Stimulated activated CD8-positive, alpha-beta memory T cell treated with anti-CD3 and anti-CD28 coated beads, Interleukin-2, amount 100 ng/mL, for 48 hours (primary cell): ENCODE data around the gene CD248.
A peak's percentile ranks its signal among the peaks of the same experiment; 100 is the strongest.
"Not testable (repeated sequence)": the region's sequence is repeated elsewhere in the genome, so short reads cannot be mapped to it uniquely, and the experiment has no call there.

Experiments
- DNase-seq, 2 donors: peaks; one replicate each; pipeline ENCODE4 v3.0.0-alpha.2; 2020; ENCODE audit warnings: low read depth in 2 of 2

CD248 gene

GRCh38 chr11:66316849-66317251, at the start of gene CD248:
Gene CD248 (minus strand): TSS chr11:66317044. CDS start chr11:66317027, 17 bp downstream.
- no peak for DNase-seq

GRCh38 chr11:66365711-66366619, 49.1 kb upstream of the CD248 start:
- no peak for DNase-seq

DNA sequence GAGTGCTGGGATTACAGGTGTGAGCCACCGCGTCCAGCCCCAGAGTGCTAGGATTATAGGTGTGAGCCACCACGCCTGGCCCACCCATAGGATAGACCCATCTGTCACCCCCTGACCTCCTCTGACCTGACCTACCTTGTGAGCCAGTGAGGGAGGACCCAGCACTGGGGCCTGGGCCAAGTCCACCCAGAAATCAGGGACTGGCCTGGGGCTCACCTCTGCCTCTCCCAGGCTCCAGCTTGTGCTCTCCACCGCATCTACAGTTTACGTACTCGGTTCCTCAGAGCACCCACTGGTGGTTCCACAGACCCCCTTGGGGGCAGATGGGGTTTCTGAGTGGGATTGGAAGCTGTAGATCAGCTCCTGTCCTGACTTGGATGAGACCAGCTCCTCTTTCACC, 48.3 kb upstream of the CD248 start:
- no peak for DNase-seq

DNA sequence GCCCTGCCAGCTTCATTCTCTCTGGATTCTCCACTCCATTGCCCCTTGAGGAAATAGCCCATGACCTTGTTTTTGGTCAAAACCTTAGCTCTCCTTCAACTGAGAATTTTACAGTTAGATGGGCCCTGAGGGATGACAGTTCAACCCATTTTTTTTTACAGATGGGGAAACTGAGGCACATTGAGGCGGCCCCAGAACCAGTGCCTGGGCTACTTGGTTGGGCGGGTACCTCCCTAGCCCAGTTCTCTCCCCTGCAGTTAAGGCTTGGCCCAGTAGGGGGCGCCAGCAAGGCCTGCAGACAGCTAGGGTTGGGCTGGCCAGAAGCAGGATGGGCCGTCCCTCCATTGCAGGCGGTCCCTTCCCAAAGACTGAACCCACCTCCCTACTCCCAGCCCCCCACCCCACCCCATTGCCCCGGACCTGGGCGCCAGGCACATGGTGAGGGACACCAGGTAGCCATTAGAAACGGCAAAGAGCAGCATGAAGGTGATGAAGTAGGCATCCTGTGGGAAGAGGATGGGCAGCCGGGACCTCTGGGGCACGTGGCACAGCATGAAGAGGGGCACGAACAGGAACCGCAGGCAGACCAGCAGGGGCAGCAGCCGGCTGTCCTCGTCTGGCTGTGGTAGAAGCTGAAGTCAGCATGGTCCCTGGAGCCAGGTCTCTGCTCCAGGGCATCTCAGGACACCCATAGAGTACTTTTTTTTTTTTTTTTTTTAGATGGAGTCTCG, 47.1 kb upstream of the CD248 start:
- DNase-seq: peak; percentile 73 to 83

DNA sequence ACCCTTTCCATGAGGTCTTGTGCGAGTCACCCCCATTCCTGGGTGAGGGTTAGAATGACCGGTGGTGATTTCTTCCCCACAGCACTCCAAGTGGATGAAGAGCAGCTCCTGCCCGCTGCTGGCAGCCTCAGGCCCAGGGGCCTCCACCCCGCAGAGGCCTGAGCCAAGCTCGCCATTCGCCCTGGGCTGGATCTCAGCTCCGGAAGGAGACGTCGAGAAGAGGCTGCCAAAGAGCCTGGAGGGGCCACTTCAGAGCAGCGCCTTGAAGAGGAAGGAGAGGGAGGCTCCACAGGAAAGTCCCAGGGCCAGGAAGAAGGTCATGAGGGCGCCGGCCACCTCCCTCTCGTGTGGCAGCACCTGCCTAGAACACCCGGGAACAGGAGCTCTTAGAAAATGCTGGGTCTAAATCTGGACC, 46.4 kb upstream of the CD248 start:
- no peak for DNase-seq

DNA sequence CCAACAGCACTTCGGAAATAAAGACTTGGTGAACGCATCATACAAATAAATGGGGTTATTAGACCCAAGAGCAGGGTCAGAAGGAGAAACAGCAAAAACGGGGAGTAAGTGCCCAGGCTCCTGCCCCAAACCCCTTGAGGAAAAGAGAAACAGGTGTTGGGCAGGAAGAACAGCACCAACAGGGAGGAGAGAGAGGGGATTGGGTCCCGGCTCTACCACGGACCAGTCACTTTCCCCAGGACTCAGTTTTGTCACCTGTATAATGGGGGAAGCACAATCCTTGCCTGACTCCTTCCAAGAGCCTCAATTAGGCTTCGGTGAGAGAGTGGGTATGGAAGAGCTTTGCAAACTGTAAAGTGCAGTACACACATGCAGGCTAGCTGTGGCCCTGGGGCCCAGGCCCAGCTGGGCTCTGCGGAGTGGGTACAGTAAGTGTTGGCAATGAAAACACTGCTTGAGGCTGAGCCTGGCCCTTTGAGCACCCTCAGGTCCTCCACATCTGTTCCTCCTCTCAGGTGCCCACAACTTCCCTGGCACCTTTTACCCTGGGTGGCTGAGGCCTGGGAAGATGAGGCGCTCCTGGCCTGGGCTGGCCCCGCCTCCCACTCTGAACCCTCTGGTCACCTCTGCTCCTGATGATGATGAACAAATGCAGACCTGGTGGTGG, 45.8 kb upstream of the CD248 start:
- DNase-seq: no peak

DNA sequence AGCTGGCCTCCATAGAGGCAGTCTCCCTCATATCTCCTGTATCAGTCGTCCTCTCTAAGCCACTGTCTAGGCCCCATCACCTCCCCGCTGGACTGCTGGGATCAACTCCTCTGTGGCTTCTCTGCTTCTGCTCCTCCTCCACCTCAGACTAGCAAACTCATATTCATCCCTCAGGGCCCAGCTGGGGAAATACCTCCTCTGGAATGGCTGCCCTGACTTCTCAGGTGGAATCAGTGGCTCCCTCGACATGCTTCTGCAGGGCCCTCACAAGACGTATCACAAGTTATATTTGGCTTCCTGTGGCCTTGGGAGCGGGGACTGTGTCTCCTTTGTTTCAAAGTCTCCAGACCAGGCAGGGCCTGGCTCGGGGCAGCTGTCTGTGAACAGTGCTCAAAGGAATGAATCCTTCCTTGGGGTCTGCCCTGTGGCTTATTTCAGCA, 44.7 kb upstream of the CD248 start:
- DNase-seq: no peak

DNA sequence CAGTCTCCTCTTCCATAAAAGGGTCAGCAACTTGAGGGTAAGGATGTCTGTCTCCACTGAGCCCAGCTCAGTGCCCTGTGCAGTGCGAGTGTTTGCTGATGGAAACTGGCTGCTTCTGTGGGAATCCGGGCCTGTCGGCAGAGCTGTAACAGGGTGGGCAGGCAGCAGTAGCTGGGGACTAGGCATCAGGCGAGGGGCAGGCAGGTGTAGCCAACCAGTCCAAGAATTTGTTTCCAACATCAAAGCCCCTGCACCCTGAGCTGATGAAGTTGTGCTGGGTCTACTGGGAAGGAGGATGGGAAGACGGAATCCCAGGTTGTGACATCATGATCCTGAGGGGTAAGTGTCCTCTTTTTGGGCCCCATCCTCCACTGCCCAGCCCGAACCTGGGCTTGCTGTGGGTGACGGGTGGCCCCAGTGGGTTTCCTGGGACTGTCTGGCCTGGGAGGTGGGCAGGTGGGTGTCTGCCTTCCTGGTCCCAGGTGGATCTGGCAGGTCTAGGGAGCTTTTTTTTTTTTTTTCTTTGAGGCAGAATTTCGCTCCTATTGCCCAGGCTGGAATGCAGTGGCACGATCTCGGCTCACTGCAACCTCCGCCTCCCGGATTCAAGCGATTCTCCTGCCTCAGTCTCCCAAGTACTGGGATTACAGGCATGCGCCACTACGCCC, 43.7 kb upstream of the CD248 start:
- DNase-seq: no peak

GRCh38 chr11:66359662-66360087, 42.8 kb upstream of the CD248 start:
- no peak for DNase-seq

DNA sequence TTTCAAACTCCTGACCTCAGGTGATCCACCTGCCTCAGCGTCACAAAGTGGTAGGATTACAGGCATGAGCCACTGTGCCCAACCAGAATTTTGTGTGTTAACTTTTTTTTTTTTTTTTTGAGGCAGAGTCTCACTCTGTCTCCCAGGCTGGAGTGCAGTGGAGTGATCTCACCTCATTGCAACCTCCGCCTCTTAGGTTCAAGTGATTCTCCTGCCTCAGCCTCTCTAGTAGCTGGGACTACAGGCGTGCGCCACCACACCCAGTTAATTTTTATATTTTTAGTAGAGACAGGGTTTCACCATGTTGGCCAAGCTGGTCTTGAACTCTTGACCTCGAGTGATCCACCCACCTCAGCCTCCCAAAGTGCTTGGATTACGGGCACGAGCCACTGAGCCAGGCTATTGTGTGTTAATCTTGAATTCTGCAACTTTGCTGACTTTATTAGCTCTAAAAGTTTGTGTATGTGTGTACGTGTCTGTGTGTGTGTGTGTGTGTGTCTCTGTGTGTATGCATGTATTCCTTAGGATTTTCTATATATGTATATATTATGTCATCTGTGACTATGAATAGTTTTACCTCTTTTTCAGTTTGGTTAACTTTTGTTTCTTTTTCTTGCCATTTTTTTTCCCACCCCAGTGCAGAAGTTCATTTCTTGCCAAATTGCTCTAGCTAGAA, 33.9 kb upstream of the CD248 start:
- DNase-seq: not testable (repeated sequence)

DNA sequence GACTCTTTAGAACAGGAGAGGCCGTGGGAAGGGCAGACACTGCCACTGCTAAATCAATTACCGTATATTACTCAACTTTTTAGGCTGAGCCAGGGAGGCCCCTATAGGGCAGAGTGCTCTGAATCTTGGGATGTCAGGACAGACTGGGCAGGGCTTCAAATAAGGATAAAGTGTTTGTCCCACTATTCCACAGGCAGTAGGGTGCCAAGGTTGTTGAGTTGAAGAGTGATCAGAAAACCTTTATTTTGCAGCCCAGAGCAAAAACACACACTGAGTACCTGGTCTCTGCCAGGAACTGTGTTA, 32.2 kb upstream of the CD248 start:
- no peak for DNase-seq

DNA sequence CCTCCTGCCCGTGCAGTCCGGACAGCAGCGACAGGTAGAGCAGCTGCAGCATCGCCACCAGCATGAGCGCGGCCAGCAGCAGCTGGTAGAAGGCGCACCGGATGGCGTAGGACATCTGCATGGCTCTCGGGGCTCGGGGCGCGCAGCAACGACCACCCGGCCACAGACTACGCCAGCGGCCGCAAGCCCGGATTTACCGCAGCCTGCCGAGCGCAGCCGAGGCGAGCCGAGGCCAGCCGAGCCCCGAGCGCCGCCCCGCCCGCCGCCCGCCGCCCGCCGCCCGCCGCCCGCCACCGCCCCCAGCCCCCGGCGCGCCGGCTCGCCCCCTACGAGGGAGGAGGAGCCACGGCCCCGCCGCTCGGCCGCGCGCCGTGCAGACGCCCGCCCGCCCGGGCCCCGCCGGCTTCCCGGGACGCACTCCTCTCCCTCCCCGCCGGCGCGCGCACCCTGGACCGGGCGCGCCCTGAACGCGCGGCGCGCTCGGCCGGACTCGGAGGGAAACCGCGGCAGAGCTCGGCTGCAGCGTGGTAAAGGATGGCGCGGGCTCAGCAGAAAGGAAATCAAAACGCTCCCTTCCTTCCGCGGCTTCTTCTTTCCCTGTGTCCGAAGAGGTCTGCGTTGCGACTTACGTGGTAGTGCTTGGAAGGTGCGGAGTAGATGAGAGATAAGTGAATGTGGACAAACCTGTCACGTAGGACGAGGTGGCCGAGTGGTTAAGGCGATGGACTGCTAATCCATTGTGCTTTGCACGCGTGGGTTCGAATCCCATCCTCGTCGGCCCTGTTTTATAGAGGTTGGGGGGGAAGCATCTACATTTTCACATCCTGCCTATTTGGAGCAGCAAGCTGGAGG, 30.8 kb upstream of the CD248 start, which contains the start of gene B4GAT1:
Gene B4GAT1 (minus strand): TSS at position 205 of the 852 bp plus-strand sequence. CDS start 84 bp downstream, at position 121.
- peak; percentile 60 to 80 for DNase-seq

DNA sequence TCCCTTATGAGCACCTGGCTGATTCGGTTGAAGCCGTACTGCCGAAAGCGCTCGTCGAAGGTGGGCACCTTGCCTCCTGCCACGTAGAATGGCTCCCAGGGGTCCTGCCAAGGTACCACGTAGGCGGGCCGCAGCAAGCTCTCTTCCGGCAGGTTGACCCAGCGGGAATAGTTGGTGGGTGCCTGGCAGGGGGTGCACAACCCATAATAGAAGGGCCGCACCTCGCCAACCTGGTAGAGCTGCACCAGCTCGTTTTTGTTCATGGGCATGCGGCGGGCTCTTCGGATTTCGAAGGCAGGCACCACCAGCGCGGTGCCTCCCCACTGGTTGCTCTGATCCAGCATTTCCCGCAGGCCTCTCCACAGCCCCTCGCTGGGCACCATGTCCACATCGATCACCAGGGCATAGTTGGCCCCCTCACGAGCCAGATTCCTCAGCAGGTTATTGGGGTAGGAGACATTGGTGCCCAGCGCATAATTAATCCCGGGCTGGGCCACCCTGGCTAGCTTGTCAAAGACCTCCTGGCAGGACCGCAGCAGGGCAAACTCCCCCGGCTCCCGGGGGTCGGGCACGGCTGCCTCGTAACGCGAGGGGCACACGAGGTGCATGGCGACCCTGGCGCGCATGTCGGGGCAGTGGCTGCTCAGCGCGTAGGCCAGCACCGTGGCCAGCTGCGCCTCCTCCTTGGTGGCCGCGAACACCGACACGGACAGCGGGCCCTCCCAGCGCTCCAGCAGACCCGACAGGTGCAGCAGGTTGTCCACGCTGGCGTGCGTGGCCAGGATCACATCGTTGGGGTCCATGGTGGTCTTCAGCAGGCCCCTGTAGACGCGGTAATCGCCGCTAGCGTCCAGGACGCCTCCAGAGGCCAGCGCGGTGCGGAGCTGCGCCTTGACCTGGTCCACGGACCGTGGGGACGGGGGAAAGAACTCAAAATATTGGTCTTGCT, 29.9 kb upstream of the CD248 start:
- DNase-seq: no peak

GRCh38 chr11:66345316-66345649, 28.4 kb upstream of the CD248 start:
- DNase-seq: no peak

GRCh38 chr11:66344550-66345315, 27.9 kb upstream of the CD248 start, which contains the start of gene BRMS1:
Gene BRMS1 (minus strand): TSS chr11:66345104. CDS start chr11:66342234, 2,870 bp downstream.
- peak; percentile 93 to 96 for DNase-seq

DNA sequence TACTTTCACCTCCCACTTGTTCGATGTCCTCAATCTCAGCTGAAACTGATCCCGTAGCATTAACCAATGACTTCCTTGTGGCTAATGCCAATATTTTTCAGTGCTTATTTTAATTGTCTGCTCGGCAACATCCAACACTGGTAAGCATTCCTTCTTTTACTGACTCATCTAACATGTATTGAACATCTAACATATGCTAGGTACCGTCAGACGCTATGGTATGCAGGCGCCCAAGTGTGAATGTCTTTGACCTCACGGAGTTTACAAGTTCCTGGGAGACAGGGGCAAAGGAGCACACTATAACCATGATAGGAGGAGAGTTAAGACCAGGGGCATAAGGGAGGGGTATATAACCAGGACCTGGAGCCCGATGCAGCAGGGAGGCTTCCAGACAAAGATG, 26.3 kb upstream of the CD248 start:
- no peak for DNase-seq

DNA sequence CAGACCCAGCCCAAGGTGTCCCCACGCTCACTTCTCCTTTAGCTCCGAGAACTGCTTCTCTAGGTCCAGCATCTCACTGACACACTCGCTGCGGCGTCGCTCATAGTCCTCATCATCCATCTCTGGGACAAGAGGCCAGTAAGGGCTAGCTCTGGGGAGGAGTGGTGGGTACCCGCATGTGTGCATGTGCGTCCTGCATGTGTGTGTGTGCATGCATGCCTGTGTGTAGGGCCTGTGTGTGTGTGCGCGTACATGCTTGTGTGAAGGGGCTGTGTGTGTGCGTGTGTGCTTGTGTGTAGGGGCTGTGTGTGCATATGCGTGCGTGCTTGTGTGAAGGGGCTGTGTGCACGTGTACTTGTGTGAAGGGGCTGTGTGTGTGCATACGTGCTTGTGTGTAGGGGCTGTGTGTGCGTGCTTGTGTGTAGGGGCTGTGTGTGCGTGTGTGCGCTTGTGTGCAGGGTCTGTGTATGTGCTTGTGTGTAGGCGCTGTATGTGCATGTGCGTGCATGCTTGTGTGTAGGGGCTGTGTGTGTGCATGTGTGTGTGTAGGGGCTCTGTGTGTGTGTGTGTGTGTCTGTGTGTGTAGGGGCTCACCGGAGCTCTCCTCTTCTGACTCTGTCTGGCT, 24.8 kb upstream of the CD248 start:
- DNase-seq: no peak
